SK-N-MC (cell line): Measurements from ENCODE around the gene FGD6.

Experiments
- EZH2 ChIP-seq: fragments of 200-600 bp; sonication (generic); IDR thresholded peaks from one replicate; pipeline ENCODE4 v1.6.1; 2017; ENCODE audit warnings: antibody characterized with exemption
- POLR2AphosphoS5 ChIP-seq: IDR thresholded peaks from 2 replicates; pipeline ENCODE4 v1.6.1; 2012; ENCODE audit warnings: mild to moderate bottlenecking, low read depth, low read length, borderline replicate concordance

DNA sequence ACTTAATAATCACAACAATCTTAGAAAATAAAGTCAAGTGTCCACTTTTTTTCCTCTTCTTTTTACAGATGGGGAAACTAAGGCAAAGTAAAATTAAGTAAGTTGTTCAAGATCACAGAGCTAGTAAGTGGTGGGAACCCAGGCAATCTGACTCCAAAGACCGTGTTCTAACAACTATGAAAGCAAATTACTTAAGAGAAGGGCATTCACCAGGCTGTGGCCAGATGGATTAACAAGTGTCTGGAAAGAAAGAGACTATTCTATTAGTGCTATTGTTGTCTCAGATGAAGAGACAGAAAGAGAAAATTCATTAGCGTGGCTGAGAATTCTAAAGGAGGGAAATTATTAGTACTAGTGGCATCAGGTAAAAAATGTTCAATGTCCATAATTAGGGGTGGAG lies 48.5 kb downstream of the FGD6 start:
- TF ChIP-seq POLR2AphosphoS5: no peak
- no peak for TF ChIP-seq EZH2
